HepG2 (cell line): ENCODE results near the gene NBPF3. TPM values are rescaled to one million over a fixed set of nuclear protein-coding genes. Genes with fewer than 3 reads are reported as not detected.

Source experiments
- ATAC-seq: fragments of 200-7000 bp; cut with Tn5 transposase; 3 replicates; pipeline ENCODE4 v1.9.1; 2020; ENCODE audit warnings: mild to moderate bottlenecking, moderate library complexity
- BruUV-seq: library from RNA; stranded (reverse); fragments of 400-500 nt; replicated peaks from 2 replicates; lab custom pipeline; 2021; lab: Mats Ljungman, UMichigan
- CTCF ChIA-PET: fragments of 300-600 bp; formaldehyde crosslinking; extraction: SDS; loops from one replicate; lab custom pipeline; 2021; ENCODE audit warnings: low total read pairs, inconsistent platforms, low intra/inter-chr PET ratio; lab: Yijun Ruan, JAX
- POLR2A ChIA-PET: fragments of 350-600 bp; sonication (Branson Sonifier 250); formaldehyde crosslinking; loops from one replicate; lab custom pipeline; 2020; ENCODE audit warnings: antibody characterized with exemption, inconsistent platforms; lab: Yijun Ruan, JAX
- DNase-seq: peaks from one replicate; pipeline ENCODE4 v3.0.0-alpha.2; 2015; ENCODE audit warnings: low spot score
- FAIRE-seq: peaks from 3 replicates; lab custom pipeline; 2011; peaks lifted over from hg19 to GRCh38; lab: Jason Lieb, UNC
- H2AFZ ChIP-seq: one replicate; pipeline ENCODE4 v1.6.1; 2011; ENCODE audit warnings: low read length, inconsistent platforms
- H3K27ac ChIP-seq: fragments of 300-600 bp; 3 replicates; pipeline ENCODE4 v1.8.0; 2011; ENCODE audit warnings: mixed run types, mild to moderate bottlenecking, mixed read lengths, low read length, inconsistent platforms; ENCODE audit not compliant: insufficient read depth; ENCODE audit errors: extremely low read length
- H3K27me3 ChIP-seq, 2 experiments: fragments of 200-600 bp in 1 of 2; 2 replicates in 1 of 2; 3 replicates in 1 of 2; pipeline versions ENCODE4 v1.6.0 to v1.8.0; 2011; ENCODE audit warnings: low read length in 2 of 2, mild to moderate bottlenecking in 2 of 2, moderate library complexity in 2 of 2, inconsistent platforms in 1 of 2; ENCODE audit not compliant: insufficient read depth in 2 of 2, control insufficient read depth in 1 of 2
- H3K36me3 ChIP-seq, 2 experiments: fragments of 200-600 bp in 1 of 2; replicated peaks in 1 of 2; 2 replicates in 1 of 2; 3 replicates in 1 of 2; pipeline versions ENCODE4 v1.5.1 to v1.8.0; 2011; ENCODE audit warnings: low read length in 2 of 2, inconsistent platforms in 1 of 2; ENCODE audit not compliant: insufficient read depth in 2 of 2, control insufficient read depth in 1 of 2
- H3K4me1 ChIP-seq: 2 replicates; pipeline ENCODE4 v1.5.1; 2012; ENCODE audit warnings: low read length, inconsistent platforms; ENCODE audit not compliant: insufficient read depth
- H3K4me2 ChIP-seq: 2 replicates; pipeline ENCODE4 v1.6.0; 2011; ENCODE audit warnings: low read depth, low read length, inconsistent platforms
- H3K4me3 ChIP-seq, 3 experiments: fragments of 200-600 bp in 1 of 3; sonication (generic), shearing (Covaris generic) in 1 of 3; replicated peaks in 1 of 3; 2 replicates each; pipeline ENCODE4 v1.5.1; 2011 to 2016; ENCODE audit warnings: low read length in 3 of 3, inconsistent platforms in 2 of 3, low read depth in 2 of 3, mild to moderate bottlenecking in 2 of 3, control low read depth in 1 of 3, mixed read lengths in 1 of 3; ENCODE audit not compliant: insufficient read depth in 1 of 3
- H3K79me2 ChIP-seq: one replicate; pipeline ENCODE4 v1.6.1; 2011; ENCODE audit warnings: low read length, inconsistent platforms; ENCODE audit not compliant: insufficient read depth
- H3K9ac ChIP-seq: 2 replicates; pipeline ENCODE4 v1.6.0; 2011; ENCODE audit warnings: mild to moderate bottlenecking, low read depth, low read length, inconsistent platforms; ENCODE audit not compliant: insufficient read depth
- H3K9me3 ChIP-seq: 2 replicates; pipeline ENCODE4 v1.5.1; 2012; ENCODE audit warnings: mild to moderate bottlenecking, low read length
- H4K20me1 ChIP-seq: 2 replicates; pipeline ENCODE4 v1.6.0; 2011; ENCODE audit warnings: inconsistent platforms, mild to moderate bottlenecking, low read length, moderate library complexity; ENCODE audit not compliant: insufficient read depth
- CREB3 ChIP-seq: sonication (generic); formaldehyde crosslinking; IDR thresholded peaks from 2 replicates; pipeline ENCODE4 v1.5.0; 2020; ENCODE audit warnings: missing genetic modification reagents
- CREM ChIP-seq, 2 experiments: sonication (generic) in 1 of 2; formaldehyde crosslinking in 1 of 2; IDR thresholded peaks; 2 replicates each; pipeline versions ENCODE4 v1.4.0 to v1.6.1; 2016 to 2020; ENCODE audit warnings: antibody characterized with exemption in 1 of 2, mild to moderate bottlenecking in 1 of 2, missing genetic modification reagents in 1 of 2
- HOXA5 ChIP-seq: sonication (generic); formaldehyde crosslinking; IDR thresholded peaks from 2 replicates; pipeline ENCODE4 v1.4.0; 2020; ENCODE audit warnings: missing genetic modification reagents
- MIXL1 ChIP-seq: IDR thresholded peaks from 2 replicates; pipeline ENCODE4 v1.6.1; 2016
- SAP130 ChIP-seq: IDR thresholded peaks from 2 replicates; pipeline ENCODE4 v1.6.1; 2016; ENCODE audit warnings: low read depth
- SRSF1 ChIP-seq: fragments of 200-400 bp; formaldehyde crosslinking; optimal IDR thresholded peaks from 2 replicates; pipeline ENCODE3; 2017; ENCODE audit warnings: mild to moderate bottlenecking, low read depth, low read length, moderate library complexity
- STAG1 ChIP-seq: sonication (generic); formaldehyde crosslinking; IDR thresholded peaks from 2 replicates; pipeline ENCODE4 v1.4.0; 2020; ENCODE audit warnings: missing genetic modification reagents
- TFDP1 ChIP-seq: IDR thresholded peaks from 2 replicates; pipeline ENCODE4 v1.6.1; 2016; ENCODE audit warnings: missing compliant biosample characterization, missing genetic modification reagents, borderline replicate concordance
- THAP11 ChIP-seq: IDR thresholded peaks from 2 replicates; pipeline ENCODE4 v1.6.1; 2016; ENCODE audit warnings: missing biosample characterization, missing genetic modification reagents
- ZNF256 ChIP-seq: sonication (generic); formaldehyde crosslinking; conservative IDR thresholded peaks from 2 replicates; pipeline ENCODE4 v1.4.0; 2020; ENCODE audit warnings: missing genetic modification reagents
- ZNF577 ChIP-seq: sonication (generic); formaldehyde crosslinking; IDR thresholded peaks from 2 replicates; pipeline ENCODE4 v1.4.0; 2020; ENCODE audit warnings: mild to moderate bottlenecking, low read depth, missing genetic modification reagents, borderline replicate concordance
- ZNF629 ChIP-seq: sonication (generic); formaldehyde crosslinking; conservative IDR thresholded peaks from 2 replicates; pipeline ENCODE4 v1.5.0; 2020; ENCODE audit warnings: missing genetic modification reagents
- WGBS: methylation state at CpG from one replicate; pipeline ENCODE4 v1.1.6; 2017; ENCODE audit warnings: low lambda C conversion rate; 5-methylcytosine and 5-hydroxymethylcytosine counted together
- in situ Hi-C: cut with HindIII; loops from 2 replicates; pipeline ENCODE4 v1.10.0; 2017; ENCODE audit warnings: low pct_unique_long_range_greater_than_20kb; ENCODE audit not compliant: extremely low pct_ligation_motif_present
- intact Hi-C: fragments of 100-400 bp; cut with micrococcal nuclease; formaldehyde crosslinking; loops from one replicate; pipeline ENCODE4 v1.10.0; 2022; ENCODE audit not compliant: unreplicated experiment
- polyA plus RNA-seq, 8 experiments: library from polyadenylated mRNA; depleted of rRNA in 3 of 8; stranded (reverse) in 7 of 8; unstranded in 1 of 8; fragments of >200 nt; fragmentation: Illumina TruSeq in 4 of 8; extraction: Trizol in 4 of 8; gene quantifications; 2 replicates each; pipeline versions ENCODE4 v1.2.1 to v1.2.3, GENCODE V29; 2011 to 2016; ENCODE audit warnings: low read depth in 4 of 8, missing spikeins in 1 of 8, mixed read lengths in 1 of 8; ENCODE audit not compliant: insufficient read depth in 1 of 8
- total RNA-seq, 5 experiments: library from RNA; depleted of rRNA; stranded (reverse); fragments of >200 nt; fragmentation: Illumina TruSeq; extraction: Trizol; gene quantifications; 2 replicates each; pipeline ENCODE4 v1.2.3, GENCODE V29; 2016; ENCODE audit warnings: low read depth in 1 of 5

The NBPF3 gene
- total and polyA plus RNA-seq, 2 of the 13 experiments (the other 11 are each of a cell fraction or from before 2014, with no cell fraction given) = 3.5 to 4.9 TPM

GRCh38 chr1:21507511-21508270, 67.8 kb downstream of the NBPF3 start:
- ATAC-seq = no peak
- no peak overlapping the region for H3K27ac ChIP-seq
- peaks cover 5 to 69% of the 10 kb centered on the region in 2 experiments; a peak in 4 of 5 replicates for H3K27me3 ChIP-seq
- intact Hi-C loops = no loop called here
- H3K9me3 ChIP-seq = no peaks in the 10 kb centered on the region
- BruUV-seq = no TSS peak
- no peaks in the 10 kb centered on the region for H4K20me1 ChIP-seq
- no peaks in the 10 kb centered on the region for H3K36me3 ChIP-seq
- TF ChIP-seq TFDP1 (no peak), ZNF629 (peak; percentile 48; the same call in 1 of the 2 replicates)
- TF ChIP-seq, all 625 proteins: peak for 1
- no peak overlapping the region for H3K4me2 ChIP-seq
- CTCF ChIA-PET = interaction anchor here (1.2 to 1.3 kb wide), 2 partner anchors 88 to 151 kb away, joined by 4 to 6 read pairs; no protein-coding TSS in a partner anchor
- WGBS = 10% methylated on average over 1 of the region's 1 CpG
- no peak overlapping the region for H3K9ac ChIP-seq
- no peak overlapping the region for H2AFZ ChIP-seq
- in situ Hi-C loops = no loop called here
- peaks cover 10% of the 10 kb centered on the region for H3K4me1 ChIP-seq
- DNase-seq (no peak), FAIRE-seq (no peak)
- H3K4me3 ChIP-seq = no peak overlapping the region
- no peaks in the 10 kb centered on the region for H3K79me2 ChIP-seq
- POLR2A ChIA-PET = no interaction called here

- H3K36me3 ChIP-seq = no peaks in the 10 kb centered on the region
- H4K20me1 ChIP-seq = no peaks in the 10 kb centered on the region
- peak overlapping the region in 2 of 3 experiments; percentile 40 to 59; a peak in 5 of 6 replicates for H3K4me3 ChIP-seq
- in situ Hi-C loops = no loop called here
- H3K27me3 ChIP-seq = peaks cover 5 to 70% of the 10 kb centered on the region in 2 experiments; a peak in 4 of 5 replicates
- H3K9me3 ChIP-seq = no peaks in the 10 kb centered on the region
- peak; percentile 93 for ATAC-seq
- WGBS = 5% methylated on average over 17 of the region's 45 CpGs
- intact Hi-C loops = no loop called here
- no TSS peak for BruUV-seq
- DNase-seq = no peak
- FAIRE-seq = no peak
- H3K79me2 ChIP-seq = no peaks in the 10 kb centered on the region
- H3K27ac ChIP-seq = no peak overlapping the region
- no peak overlapping the region for H3K9ac ChIP-seq
- no peak overlapping the region for H2AFZ ChIP-seq
- CTCF ChIA-PET = interaction anchor here (0.8 to 1.3 kb wide), 4 partner anchors 26 to 150 kb away, joined by 4 to 7 read pairs (median 6); no protein-coding TSS in a partner anchor
- peak overlapping the region; percentile 73 for H3K4me2 ChIP-seq
- POLR2A ChIA-PET = no interaction called here
- peaks cover 10% of the 10 kb centered on the region for H3K4me1 ChIP-seq
- TF ChIP-seq ZNF577 (CRISPR knock-in tag) (no peak), SAP130 (0 out of 2 replicates have a peak, but pooled peaks have one; percentile 9), SRSF1 (no peak), STAG1 (CRISPR knock-in tag) (peak; percentile 73), MIXL1 (no peak), CREB3 (CRISPR knock-in tag) (no peak), HOXA5 (no peak), ZNF256 (CRISPR knock-in tag) (no peak), THAP11 (CRISPR knock-in tag) (no peak), CREM (IDR thresholded peaks at IDR 0.05) (no peak), CREM (CRISPR knock-in tag; IDR thresholded peaks at IDR 0.05) (no peak)
Measured at GRCh38 chr1:21508580-21509350, 68.8 kb downstream of the NBPF3 start.
